Measurements from ENCODE around the gene LYRM4.

The LYRM4 gene

DNA sequence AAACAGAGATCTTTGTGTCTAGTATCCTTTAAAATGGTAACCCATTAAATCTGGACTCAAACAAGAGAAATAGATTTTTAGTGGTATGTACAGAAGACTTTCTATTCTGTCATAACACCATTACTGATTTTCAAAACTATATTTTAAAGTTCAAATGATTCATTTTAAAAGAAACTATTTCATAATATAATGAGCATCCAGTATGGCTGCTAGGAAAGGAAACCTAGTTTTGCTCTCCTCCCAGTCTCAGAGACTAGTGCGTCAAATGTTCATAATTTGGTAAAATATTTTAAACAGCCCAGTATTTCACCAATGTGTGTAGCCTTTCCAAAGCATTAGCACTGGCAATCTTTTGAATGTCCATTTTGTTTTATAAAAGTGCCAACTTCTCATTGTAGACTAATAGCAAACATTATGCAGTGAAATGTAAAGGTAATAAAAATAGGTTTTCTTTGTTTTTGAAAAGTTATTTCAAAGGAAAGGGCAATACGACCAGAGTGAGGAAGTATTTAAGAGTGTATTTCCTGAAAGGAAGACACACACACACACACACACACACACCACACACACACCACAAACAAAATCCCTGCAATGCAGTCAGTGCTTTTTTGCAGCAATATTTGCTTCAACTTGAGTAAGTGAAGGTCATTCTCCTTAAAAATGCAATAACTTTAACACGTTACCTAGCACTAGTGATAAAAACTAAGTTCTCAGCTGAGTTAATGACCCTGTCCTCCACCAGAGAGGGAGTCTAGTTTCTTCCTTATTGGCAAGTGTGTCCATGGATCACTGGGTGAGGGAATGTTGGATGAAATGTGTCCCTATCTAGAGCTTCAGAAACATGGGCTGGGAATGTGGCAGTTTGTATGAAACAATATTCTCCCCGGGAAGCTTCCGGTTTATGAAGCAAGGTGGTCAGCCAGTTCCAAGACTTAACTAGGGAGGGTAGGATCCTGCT, 171.0 kb downstream of the LYRM4 start:
- no peak for DNase-seq

GRCh38 chr6:5088780-5089179, 172.0 kb downstream of the LYRM4 start:
- no peak for DNase-seq

DNA sequence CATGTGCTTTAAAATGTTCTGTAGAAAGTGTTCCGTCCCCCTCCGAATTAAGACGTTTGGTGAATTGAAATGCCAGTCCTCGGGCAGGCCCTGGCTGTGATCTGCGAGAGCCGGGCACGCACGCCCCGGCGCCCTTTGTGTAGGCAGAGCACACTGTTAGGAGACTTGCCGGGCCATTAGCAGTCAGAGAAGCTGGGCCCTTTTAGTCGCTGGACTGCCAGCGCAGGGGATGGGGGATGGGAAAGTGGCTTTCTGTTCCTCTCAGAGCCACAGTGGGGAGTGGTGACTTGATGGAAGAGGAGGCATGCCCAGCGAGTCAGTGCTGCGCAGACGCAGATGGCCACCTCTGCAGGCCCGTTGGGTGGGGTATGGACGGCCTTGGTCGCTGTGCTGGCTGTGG, 173.4 kb downstream of the LYRM4 start:
- no peak for DNase-seq

GRCh38 chr6:5086294-5086890, 174.4 kb downstream of the LYRM4 start:
- DNase-seq = no peak

DNA sequence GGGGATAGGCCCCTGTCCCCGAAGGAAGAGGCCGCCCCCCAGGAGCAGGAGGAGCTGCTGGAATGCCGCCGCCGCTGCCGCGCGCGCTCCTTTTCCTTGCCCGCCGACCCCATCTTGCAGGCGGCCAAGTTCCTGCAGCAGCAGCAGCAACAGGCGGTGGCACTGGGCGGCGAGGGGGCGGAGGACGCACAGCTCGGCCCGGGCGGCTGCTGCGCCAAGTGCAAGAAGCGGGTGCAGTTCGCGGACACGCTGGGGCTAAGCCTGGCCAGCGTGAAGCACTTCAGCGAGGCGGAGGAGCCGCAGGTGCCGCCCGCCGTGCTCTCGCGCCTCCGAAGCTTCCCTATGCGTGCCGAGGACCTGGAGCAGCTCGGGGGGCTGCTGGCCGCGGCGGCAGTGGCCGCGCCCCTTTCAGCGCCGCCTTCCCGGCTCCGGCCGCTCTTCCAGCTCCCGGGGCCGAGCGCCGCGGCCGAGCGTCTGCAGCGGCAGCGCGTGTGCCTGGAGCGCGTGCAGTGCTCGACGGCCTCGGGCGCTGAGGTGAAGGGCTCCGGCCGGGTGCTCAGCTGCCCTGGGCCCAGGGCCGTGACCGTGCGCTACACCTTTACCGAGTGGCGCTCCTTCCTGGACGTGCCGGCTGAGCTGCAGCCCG, 175.0 kb downstream of the LYRM4 start:
- DNase-seq = no peak

DNA sequence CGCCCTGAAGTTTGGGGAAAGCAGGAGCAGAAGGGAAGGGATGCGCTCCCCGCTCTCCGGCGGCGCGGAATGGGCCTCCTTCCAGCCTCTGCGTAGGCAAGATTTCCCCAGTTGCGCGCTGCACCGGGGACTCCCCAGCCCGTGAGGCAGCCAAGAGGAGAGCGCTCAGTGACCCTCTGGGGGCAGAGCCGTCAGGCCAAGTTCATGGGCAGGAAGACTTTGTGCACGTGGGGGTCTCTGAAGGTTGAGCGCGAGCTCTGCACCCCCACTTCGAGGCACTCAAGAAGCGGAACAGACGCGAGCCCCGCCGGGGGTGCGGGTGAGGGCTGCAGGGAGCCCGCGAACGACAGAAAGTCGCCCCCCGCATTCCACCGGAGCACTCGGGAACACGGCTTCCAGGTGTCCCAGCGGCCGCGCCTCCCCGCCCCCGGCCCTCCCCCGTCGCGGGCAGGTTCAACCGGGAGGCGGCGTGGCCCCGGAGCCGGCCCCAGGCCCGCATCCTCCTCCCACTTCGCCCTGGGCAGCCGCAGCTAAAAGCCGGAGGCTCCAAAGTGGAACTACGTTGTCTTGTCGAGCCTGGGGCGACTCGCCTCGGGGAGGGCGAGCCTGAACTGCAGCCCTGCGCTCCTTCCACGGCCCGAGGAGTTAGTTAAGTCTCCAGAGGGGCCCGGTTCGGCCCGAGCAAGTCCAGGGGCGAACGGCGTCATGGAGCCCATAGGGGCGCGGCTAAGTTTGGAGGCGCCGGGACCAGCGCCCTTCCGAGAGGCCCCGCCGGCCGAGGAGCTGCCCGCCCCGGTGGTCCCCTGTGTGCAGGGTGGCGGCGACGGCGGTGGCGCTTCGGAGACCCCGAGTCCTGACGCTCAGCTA, 175.7 kb downstream of the LYRM4 start, which contains the start of gene PPP1R3G:
PPP1R3G (plus strand) TSS at position 561 of the 867 bp plus-strand sequence; CDS start at position 706, 145 bp downstream.
- DNase-seq = no peak

DNA sequence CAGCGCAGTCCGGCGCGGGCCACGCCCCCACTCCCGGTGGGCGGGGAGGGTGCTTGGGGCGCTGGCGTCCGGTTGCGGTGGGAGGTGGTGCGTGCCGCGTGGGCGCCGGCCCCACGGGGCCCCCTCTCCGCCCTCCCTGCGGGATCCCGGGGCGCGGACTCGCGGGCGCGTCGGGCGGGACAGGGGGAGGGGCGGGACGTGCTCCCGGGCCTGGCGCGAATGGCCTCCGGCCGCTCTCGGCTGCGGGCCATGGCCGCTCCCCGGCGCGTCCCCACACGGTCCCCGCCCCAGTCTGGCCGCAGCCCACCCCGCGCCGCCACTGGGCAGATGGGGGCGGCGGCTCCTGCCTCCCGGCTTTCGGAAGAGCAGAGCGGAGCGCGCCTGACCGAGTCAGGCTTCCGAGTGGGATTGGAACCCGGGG, 176.4 kb downstream of the LYRM4 start:
- DNase-seq = no peak

DNA sequence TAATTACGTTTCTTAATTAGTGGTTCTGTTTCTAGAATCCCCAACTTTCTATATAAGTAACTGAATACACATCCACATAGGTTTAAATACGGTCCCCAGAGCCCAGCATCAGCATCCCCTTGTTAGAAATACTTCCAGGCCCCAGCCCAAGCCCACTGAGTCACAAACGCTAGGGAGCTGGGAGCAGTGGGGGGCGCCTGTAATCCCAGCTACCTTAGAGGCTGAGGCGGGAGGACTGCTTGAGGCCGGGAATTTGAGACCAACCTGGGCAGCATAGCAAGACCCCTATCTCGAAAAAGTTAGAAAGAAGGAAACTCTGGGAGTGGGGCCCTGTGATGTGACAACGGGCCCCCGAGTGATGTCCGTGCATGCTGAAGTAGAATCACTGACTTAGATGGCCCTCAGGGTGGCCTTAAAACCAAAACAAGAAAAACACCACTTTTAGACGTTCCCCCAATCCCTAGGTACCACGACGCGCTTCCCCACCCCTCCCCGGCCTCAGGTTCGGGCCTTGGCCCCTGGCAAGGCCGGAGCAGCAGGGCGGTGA, 176.9 kb downstream of the LYRM4 start:
- no peak for DNase-seq

- DNase-seq = no peak
Observed at GRCh38 chr6:5083307-5083583, 177.5 kb downstream of the LYRM4 start.

DNA sequence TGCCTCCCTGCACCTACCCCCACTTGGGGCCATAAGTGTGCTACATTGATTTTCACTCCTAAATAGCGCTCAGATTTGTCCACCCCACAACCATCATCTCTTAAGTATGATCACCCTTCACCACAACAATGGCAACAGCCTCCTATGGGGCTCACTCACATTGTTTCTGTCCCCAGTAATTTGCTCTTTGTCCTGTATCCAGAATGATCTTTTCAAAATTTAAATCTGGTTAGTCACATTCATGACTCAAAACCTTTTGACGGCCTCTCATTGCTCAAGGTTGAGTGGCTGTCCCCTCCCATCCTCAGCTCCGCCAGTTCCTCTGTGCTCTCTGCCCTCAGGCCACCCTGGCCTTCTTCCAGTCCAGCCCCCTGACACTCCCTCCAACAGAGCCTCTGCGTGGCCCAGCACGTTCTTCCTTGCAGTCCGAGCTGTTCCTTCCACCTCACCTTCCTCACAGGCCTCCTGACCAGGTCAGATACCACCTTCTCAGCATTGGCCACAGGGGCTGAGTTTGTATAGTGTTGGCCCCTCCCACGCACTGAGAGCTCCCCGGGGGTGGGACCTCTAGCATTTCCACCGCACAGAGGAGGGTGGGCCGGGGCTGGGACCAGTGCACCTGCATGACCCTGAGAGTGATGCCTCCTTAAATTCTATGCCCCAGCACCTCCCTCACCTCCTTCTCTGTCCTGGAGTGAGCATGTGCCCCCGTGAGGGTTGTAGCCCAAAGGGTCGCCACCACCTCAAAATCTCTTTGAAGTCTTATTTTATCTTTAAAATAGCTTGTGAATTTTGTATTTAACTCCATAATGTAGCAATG, 178.1 kb downstream of the LYRM4 start:
- DNase-seq = no peak

DNA sequence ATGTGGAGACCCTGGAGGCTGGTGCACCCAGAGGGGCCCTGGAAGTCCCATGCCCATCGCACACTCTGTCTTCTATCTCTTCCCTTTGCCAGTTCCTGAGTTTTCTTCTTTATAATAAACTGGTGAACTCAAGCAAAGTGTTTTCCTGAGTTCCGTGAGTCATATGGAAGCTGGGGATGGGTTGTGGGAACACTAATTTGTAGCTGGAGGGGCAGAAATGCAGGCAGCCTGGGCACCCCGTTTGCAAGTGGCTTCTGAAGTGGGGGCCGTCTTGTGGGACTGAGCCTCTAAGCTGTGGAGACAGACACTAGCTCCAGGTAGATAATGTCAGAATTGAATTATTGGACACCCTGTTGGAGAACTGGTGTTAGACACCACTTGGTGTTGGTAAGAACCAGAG, 178.8 kb downstream of the LYRM4 start:
- DNase-seq = no peak

GRCh38 chr6:5081182-5081581, 179.6 kb downstream of the LYRM4 start:
- DNase-seq = no peak

- no peak for DNase-seq
Observed at GRCh38 chr6:5080574-5080973, 180.2 kb downstream of the LYRM4 start.

DNA sequence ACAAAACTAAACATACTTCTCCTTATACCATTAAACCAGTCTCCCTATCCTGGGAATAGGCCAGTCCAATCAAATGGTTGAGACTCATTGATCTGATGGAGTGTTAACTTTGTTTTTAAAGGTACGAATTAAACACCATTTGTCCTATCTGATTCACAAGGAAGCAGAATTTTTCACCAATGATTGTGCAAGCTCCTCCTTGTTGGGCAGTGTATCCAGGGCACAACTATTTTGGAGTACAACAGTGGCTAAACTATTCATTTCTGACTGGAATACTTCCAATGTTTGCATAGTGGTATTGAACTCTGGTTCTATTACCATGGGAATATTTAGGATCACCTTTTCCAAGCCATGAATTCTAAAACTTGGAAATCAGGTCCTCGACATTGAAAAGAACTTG, 181.1 kb downstream of the LYRM4 start:
- DNase-seq = no peak

DNA sequence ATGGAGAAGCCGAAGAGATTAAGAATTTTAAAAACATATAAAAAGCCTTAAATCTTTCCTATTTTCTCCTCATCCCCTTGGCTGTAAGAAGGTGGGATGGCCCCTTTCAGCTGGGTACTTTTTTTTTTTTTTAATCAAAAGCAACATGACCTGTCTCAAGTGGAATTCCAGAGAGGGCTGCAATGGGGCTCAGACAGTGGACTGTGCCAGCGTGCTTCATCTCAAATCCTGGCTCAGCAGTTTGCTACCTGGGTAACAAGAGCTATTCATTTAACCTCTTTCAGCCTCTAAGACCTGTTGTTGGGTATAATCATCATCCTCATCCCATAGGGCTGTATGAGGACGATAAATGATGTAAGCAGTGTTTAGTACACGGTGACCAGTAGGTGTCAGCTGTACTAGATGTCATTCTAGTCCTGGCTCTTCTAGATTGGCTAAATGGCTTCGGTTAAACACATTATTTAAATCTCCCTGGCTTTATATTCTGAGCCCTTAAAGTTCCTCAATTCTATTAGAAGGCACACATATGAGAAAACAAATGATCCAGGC, 182.6 kb downstream of the LYRM4 start:
- DNase-seq = no peak

DNA sequence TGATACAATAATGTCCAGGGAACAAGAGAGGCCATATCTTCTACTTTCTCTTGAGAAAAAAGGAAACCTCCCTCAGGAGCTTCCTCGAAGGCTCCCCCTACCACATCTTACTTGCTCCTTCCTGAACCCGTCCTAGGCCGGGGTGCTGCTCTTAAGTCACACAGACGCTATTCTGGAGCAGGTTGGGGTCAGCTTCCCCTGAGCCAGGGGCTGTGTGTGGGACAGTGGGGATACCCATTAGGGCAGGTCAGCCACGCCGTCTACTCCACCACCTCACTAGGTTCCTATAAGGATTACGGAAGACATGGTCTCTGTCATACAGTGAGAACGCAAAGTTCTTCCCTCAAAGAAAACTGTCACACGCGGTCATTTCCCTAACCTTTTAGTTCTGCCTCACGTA, 183.8 kb downstream of the LYRM4 start:
- DNase-seq = no peak

GRCh38 chr6:5073992-5074391, 186.8 kb downstream of the LYRM4 start:
- DNase-seq = no peak

DNA sequence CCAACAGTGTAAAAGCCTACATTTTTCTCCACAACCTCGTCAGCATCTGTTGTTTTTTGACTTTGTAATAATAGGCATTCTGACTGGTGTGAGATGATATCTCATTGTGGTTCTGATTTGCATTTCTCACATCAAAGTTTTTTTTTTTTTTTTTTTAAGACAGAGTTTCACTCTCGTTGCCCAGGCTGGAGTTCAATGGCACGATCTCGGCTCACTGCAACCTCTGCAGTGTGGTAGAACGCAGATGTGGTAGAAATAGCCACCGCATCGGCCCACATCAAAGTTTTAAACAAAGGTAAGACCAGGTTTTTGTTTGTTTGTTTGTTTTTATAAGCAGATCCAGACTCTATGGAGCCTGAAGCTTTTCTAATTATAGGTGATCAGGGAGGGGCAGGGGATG, 188.3 kb downstream of the LYRM4 start:
- DNase-seq = no peak

GRCh38 chr6:5071216-5071615, 189.5 kb downstream of the LYRM4 start:
- DNase-seq = no peak

GRCh38 chr6:5068153-5068751, 192.5 kb downstream of the LYRM4 start:
- DNase-seq = no peak

DNA sequence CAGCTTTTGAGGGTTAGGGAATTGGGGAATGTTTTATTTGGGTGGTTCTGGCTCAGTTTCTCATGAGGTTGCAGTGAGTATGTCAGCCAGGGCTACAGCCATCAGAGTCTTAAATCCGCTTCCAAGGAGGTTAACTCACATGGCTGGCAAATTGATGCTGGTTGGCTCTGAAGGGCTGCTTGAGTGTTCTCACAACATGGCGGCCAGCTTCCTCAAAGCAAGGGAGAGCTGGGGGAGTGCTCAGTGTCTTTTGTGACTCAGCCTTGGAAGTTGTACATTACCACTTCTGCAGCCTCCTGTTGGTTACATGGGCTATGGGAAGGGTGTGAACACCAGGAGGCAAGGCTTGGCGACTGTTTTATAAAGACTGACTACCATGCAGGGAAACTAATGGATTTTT, 193.4 kb downstream of the LYRM4 start:
- DNase-seq = no peak

Measured in stimulated activated CD4-positive, alpha-beta T cell treated with anti-CD3 and anti-CD28 coated beads, Interleukin-4, amount 100 ng/mL, for 24 hours (primary cell).